Body of pancreas (tissue), 4 donors: ENCODE results near the gene SLC26A2.

Experiments
- CTCF ChIP-seq, 7 experiments: fragments of 450-650 bp in 4 of 7; fragments of 200-600 bp in 3 of 7; sonication (generic) in 3 of 7; IDR thresholded peaks; one replicate each; pipeline ENCODE4 v1.5.1; 2016 to 2019; ENCODE audit warnings: antibody characterized with exemption in 7 of 7
- POLR2A ChIP-seq, 3 donors: fragments of 450-650 bp; IDR thresholded peaks; one replicate each; pipeline ENCODE4 v1.6.1; 2016; ENCODE audit warnings: antibody characterized with exemption in 3 of 3, mild to moderate bottlenecking in 2 of 3

- TF ChIP-seq CTCF (IDR thresholded peaks at IDR 0.05) (no peak), POLR2A (IDR thresholded peaks at IDR 0.05) (no peak)
These were observed 40.6 kb downstream of the SLC26A2 start for GRCh38 chr5:150000990-150001659.
